Measurements from ENCODE around the gene PDE6B. TPM values are rescaled to one million over a fixed set of nuclear protein-coding genes. Genes with fewer than 3 reads are reported as not detected.

Gene PDE6B
- total RNA-seq, 2 experiments from 2014 or later, result 11.4 to 12.4 TPM

DNA sequence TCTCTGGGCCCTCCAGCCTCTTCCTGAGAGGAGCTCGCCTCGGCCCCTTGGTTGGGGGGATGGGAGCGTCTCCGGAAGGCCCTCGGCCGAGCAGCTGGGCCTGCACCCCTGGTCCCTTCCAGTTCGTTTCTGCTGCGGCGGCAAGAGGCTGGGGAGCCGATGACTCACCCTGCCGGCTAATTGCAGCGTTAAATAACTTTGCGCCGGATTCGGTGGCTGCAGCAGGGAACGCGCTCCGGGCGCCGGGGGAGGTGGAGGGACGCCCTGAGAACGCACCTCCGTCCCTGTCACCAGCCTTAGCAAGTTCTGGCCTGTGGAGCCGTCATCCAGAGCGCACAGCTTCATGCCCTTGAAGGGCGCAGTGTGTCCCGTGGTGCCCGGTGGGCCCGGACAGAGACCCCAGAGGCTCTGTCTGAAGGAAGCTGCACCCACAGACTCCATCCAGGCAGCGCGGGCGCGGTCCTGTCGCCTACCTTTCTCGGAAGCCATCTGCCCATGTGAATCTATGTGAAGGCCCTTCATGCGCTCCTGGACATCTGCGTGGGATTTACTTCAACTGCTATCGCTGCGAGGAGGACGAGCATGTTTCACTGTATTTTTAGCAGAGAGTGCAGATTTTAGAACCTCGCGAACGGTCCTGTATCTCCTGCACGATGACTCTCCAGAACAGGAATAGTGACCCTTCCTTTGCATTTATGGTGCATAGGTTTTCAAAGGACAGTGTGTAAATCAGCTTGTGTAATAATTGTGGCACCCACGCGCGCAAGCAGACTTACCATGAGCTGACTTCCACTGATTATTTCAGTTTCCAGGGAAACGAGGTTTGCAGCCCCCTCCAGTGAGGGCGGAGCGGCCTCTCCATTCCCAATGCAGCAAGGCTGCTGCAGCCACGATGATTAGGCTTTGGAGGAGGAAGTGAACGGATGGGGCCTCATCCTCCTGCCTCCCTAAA is 47.6 kb upstream of the PDE6B start:
- peaks cover 45 to 51% of the 10 kb centered on the region in 2 experiments for H3K27me3 ChIP-seq (ENCODE audit: control insufficient read depth in 1 of 2, insufficient read depth in 2 of 2, low read length in 2 of 2)
- H3K27me3 Mint-ChIP-seq, result peaks cover 64% of the 10 kb centered on the region

DNA sequence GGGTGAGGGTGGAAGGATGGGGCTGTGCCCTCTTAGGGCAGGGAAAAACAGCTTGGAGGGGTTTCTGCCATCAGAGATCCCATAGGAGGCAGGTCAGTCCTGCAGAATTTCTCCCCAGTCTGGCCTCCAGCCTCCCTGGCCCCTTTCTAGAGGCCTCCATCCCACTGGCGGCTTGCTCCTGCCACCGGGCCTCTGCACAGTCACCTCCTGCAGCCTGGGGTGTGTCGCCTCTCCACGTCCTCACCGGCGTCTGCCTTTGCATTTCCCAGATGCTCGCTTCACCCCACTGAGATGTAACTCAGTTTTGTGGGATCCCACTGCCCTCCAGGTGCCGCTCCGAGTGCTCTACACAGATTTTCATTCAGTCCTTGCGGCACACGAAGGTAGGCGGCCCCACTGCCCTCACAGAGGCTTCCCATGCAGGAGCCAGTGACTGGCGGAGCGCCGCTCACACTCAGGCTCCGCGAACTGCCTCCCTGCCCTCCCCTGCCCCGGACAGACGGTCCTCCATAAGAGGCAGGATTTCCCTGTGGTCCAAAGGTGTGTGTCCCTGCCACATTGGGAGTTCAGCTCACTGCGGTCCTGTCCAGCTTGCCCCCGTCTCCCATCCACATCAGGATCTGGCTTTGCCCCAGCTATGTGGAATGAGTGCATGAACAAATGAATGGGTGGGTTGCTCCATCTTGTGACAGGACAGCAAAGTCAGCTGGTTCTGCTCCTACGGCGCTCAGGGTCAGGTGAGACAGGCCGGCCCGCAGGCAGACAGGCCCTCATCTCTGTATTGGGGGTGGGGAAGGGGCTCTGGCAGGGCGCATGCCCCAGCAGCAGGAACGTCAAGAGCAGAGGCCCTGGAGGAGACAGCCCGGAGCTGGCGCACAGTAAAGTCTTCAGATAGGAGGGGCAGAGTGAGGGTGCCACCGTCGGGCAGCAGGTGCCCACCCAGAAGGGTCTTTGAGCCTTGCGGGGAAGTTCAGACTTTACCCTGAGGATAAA is 46.6 kb upstream of the PDE6B start:
- Mint-ChIP-seq H3K4me3 (no peak overlapping the region), H3K36me3 (ENCODE audit: low read depth) (no peaks in the 10 kb centered on the region)

More for the DNA sequence above, 47.6 kb upstream of the PDE6B start:
- Histone ChIP-seq H3K9me3 (ENCODE audit: control insufficient read depth in 1 of 2, insufficient read depth in 1 of 2, low read length in 2 of 2) (peaks cover 0 to 45% of the 10 kb centered on the region in 2 experiments), H3K4me1 (ENCODE audit: insufficient read depth, low read length) (peaks cover 14% of the 10 kb centered on the region), H3K27ac (ENCODE audit: low read depth in 1 of 2, low read length in 2 of 2) (no peak overlapping the region), H3K4me3 (ENCODE audit: low read length) (no peak overlapping the region), H3K36me3 (ENCODE audit: insufficient read depth, low read length) (no peaks in the 10 kb centered on the region)
- no peak for DNase-seq
- Mint-ChIP-seq H3K4me1 (ENCODE audit: low read depth) (peaks cover 5% of the 10 kb centered on the region), H3K36me3 (ENCODE audit: low read depth) (no peaks in the 10 kb centered on the region), H3K4me3 (no peak overlapping the region), H3K9me3 (no peaks in the 10 kb centered on the region), H3K27ac (no peak overlapping the region)
- CTCF ChIA-PET, result no interaction called here
- intact Hi-C loops (cut with DNase I, micrococcal nuclease), result no loop called here
- no peak for ATAC-seq (ENCODE audit: poor library complexity)
- TF ChIP-seq, protein P1, sequence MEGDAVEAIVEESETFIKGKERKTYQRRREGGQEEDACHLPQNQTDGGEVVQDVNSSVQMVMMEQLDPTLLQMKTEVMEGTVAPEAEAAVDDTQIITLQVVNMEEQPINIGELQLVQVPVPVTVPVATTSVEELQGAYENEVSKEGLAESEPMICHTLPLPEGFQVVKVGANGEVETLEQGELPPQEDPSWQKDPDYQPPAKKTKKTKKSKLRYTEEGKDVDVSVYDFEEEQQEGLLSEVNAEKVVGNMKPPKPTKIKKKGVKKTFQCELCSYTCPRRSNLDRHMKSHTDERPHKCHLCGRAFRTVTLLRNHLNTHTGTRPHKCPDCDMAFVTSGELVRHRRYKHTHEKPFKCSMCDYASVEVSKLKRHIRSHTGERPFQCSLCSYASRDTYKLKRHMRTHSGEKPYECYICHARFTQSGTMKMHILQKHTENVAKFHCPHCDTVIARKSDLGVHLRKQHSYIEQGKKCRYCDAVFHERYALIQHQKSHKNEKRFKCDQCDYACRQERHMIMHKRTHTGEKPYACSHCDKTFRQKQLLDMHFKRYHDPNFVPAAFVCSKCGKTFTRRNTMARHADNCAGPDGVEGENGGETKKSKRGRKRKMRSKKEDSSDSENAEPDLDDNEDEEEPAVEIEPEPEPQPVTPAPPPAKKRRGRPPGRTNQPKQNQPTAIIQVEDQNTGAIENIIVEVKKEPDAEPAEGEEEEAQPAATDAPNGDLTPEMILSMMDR (IDR thresholded peaks at IDR 0.05), result no peak
- POLR2A ChIA-PET, result no interaction called here

More for the DNA sequence above, 46.6 kb upstream of the PDE6B start:
- Histone ChIP-seq H3K4me1 (ENCODE audit: insufficient read depth, low read length) (peaks cover 14% of the 10 kb centered on the region), H3K9me3 (ENCODE audit: control insufficient read depth in 1 of 2, insufficient read depth in 1 of 2, low read length in 2 of 2) (peaks cover under 1 to 44% of the 10 kb centered on the region in 2 experiments), H3K36me3 (ENCODE audit: insufficient read depth, low read length) (no peaks in the 10 kb centered on the region), H3K27me3 (ENCODE audit: control insufficient read depth in 1 of 2, insufficient read depth in 2 of 2, low read length in 2 of 2) (peaks cover 36 to 42% of the 10 kb centered on the region in 2 experiments), H3K4me3 (ENCODE audit: low read length) (no peak overlapping the region), H3K27ac (ENCODE audit: low read depth in 1 of 2, low read length in 2 of 2) (no peak overlapping the region)
- Mint-ChIP-seq H3K4me1 (ENCODE audit: low read depth) (peaks cover 5% of the 10 kb centered on the region), H3K27ac (no peak overlapping the region), H3K27me3 (peaks cover 55% of the 10 kb centered on the region), H3K9me3 (no peaks in the 10 kb centered on the region)
- DNase-seq (no peak), ATAC-seq (ENCODE audit: poor library complexity) (no peak)
- intact Hi-C loops (cut with DNase I, micrococcal nuclease), result no loop called here
- ChIA-PET POLR2A (no interaction called here), CTCF (no interaction called here)
- TF ChIP-seq, protein P1 (IDR thresholded peaks at IDR 0.05), result no peak

All from CD4-positive, alpha-beta T cell (primary cell).